GM04503 (cell line): Measurements from ENCODE around the gene SPOUT1.

ENCODE experiments used
- DNase-seq: peaks from one replicate; pipeline ENCODE4 v3.0.0-alpha.2; 2012; ENCODE audit warnings: low read depth

SPOUT1 gene

GRCh38 chr9:128771745-128772519, 57.7 kb downstream of the SPOUT1 start, which contains the start of gene ZER1:
ZER1 (minus strand) TSS chr9:128771927; CDS start chr9:128755565, 16,362 bp downstream.
- DNase-seq: peak; percentile 42

DNA sequence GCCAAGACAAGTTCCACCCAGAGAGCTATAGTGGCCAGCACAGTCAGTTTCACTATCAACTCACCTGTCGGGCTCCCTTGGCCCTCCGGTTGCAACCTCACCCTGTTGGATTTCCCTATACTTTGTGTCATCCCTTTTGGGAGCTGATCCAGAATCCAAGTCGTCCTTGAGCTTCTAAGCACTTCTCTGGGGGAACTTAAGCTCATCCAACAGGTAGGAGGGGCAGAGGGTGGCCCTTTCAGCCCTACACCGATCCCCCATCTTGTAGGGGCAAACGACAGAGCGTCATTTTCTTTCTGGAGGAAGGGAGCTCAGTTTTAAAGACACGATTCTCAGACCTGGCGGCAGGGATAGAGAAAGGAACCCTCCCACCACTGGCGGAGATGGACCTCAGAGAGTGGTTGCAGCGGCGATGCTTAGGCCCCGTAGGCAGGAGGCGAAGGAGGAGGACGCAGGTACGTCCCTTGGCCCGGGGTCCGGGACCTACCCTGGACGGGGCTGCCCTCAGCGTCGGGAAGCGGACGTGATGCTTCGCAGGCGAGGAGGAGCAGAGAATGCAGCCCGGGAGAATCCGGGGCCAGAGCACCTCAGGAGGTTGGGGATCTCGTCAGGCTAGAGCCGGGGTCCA, 58.4 kb downstream of the SPOUT1 start:
- no peak for DNase-seq

GRCh38 chr9:128770286-128771030, 59.1 kb downstream of the SPOUT1 start:
- DNase-seq: no peak
